SHP77 treated with DMSO at 0.1 percent for 48 hours (cell line): Measurements from ENCODE around the gene CYGB.

Experiments used
- DNase-seq: peaks from one replicate; lab custom pipeline; 2025; lab: John Stamatoyannopoulos, UW

Gene CYGB

GRCh38 chr17:76537578-76538280, at the start of gene CYGB:
CYGB (minus strand) TSS chr17:76537709; CDS start chr17:76537542, 167 bp downstream.
- DNase-seq: no peak

- DNase-seq: peak; percentile 78
Observed at GRCh38 chr17:76586741-76587487, 49.4 kb upstream of the CYGB start.

GRCh38 chr17:76585649-76586593, 48.4 kb upstream of the CYGB start, which contains the start of gene ST6GALNAC2:
ST6GALNAC2 (minus strand) TSS chr17:76585860; CDS start chr17:76585808, 52 bp downstream.
- peak; percentile 20 for DNase-seq

GRCh38 chr17:76585033-76585648, 47.6 kb upstream of the CYGB start:
- DNase-seq: no peak

GRCh38 chr17:76584427-76585032, 47.0 kb upstream of the CYGB start:
- DNase-seq: no peak

GRCh38 chr17:76582660-76583059, 45.2 kb upstream of the CYGB start:
- no peak for DNase-seq

GRCh38 chr17:76581515-76581914, 44.0 kb upstream of the CYGB start:
- DNase-seq: no peak

- DNase-seq: no peak
Observed at GRCh38 chr17:76579281-76579680, 41.8 kb upstream of the CYGB start.

GRCh38 chr17:76578376-76578775, 40.9 kb upstream of the CYGB start:
- no peak for DNase-seq

GRCh38 chr17:76577876-76578275, 40.4 kb upstream of the CYGB start:
- no peak for DNase-seq

- DNase-seq: no peak
Observed at GRCh38 chr17:76576189-76576588, 38.7 kb upstream of the CYGB start.

- DNase-seq: no peak
Observed at GRCh38 chr17:76575570-76575969, 38.1 kb upstream of the CYGB start.

- no peak for DNase-seq
Observed at GRCh38 chr17:76574166-76574565, 36.7 kb upstream of the CYGB start.

- no peak for DNase-seq
Observed at GRCh38 chr17:76573096-76573495, 35.6 kb upstream of the CYGB start.

- DNase-seq: no peak
Observed at GRCh38 chr17:76572201-76572910, 34.8 kb upstream of the CYGB start.

GRCh38 chr17:76570877-76571471, 33.5 kb upstream of the CYGB start:
- no peak for DNase-seq

- DNase-seq: no peak
Observed at GRCh38 chr17:76570457-76570856, 32.9 kb upstream of the CYGB start.

GRCh38 chr17:76569607-76570279, 32.2 kb upstream of the CYGB start:
- DNase-seq: no peak

- DNase-seq: no peak
Observed at GRCh38 chr17:76568811-76569221, 31.3 kb upstream of the CYGB start.
